ENCODE results near the gene GLUL.

Gene GLUL

GRCh38 chr1:182357171-182357570 lies 34.4 kb downstream of the GLUL start:
- no peak for TF ChIP-seq CTCF (conservative IDR thresholded peaks at IDR 0.05; ENCODE audit: control insufficient read depth, insufficient read depth, low read depth, low read length)
- H3K4me3 ChIP-seq (ENCODE audit: control insufficient read depth, low read depth, low read length) = no peak overlapping the region
- no peak for DNase-seq (ENCODE audit: low read depth)

GRCh38 chr1:182355723-182356098 lies 35.9 kb downstream of the GLUL start:
- no peak for TF ChIP-seq CTCF (conservative IDR thresholded peaks at IDR 0.05; ENCODE audit: control insufficient read depth, insufficient read depth, low read depth, low read length)
- H3K4me3 ChIP-seq (ENCODE audit: control insufficient read depth, low read depth, low read length) = no peak overlapping the region
- DNase-seq (ENCODE audit: low read depth) = no peak

- no peak for DNase-seq (ENCODE audit: low read depth)
- TF ChIP-seq CTCF (conservative IDR thresholded peaks at IDR 0.05; ENCODE audit: control insufficient read depth, insufficient read depth, low read depth, low read length) = no peak
- H3K4me3 ChIP-seq (ENCODE audit: control insufficient read depth, low read depth, low read length) = no peak overlapping the region
These were observed 39.7 kb downstream of the GLUL start for GRCh38 chr1:182351790-182352364.

- TF ChIP-seq CTCF (conservative IDR thresholded peaks at IDR 0.05; ENCODE audit: control insufficient read depth, insufficient read depth, low read depth, low read length) = no peak
- peak; percentile 59 for DNase-seq (ENCODE audit: low read depth)
- H3K4me3 ChIP-seq (ENCODE audit: control insufficient read depth, low read depth, low read length) = no peak overlapping the region
These were observed 40.8 kb downstream of the GLUL start for GRCh38 chr1:182350839-182351238.

- DNase-seq (ENCODE audit: low read depth) = no peak
- H3K4me3 ChIP-seq (ENCODE audit: control insufficient read depth, low read depth, low read length) = no peak overlapping the region
- TF ChIP-seq CTCF (conservative IDR thresholded peaks at IDR 0.05; ENCODE audit: control insufficient read depth, insufficient read depth, low read depth, low read length) = no peak
These were observed 42.4 kb downstream of the GLUL start for GRCh38 chr1:182348961-182349747.

GRCh38 chr1:182347019-182347418 lies 44.6 kb downstream of the GLUL start:
- no peak for TF ChIP-seq CTCF (conservative IDR thresholded peaks at IDR 0.05; ENCODE audit: control insufficient read depth, insufficient read depth, low read depth, low read length)
- DNase-seq (ENCODE audit: low read depth) = no peak
- no peak overlapping the region for H3K4me3 ChIP-seq (ENCODE audit: control insufficient read depth, low read depth, low read length)
